Endothelial cell (in vitro differentiated cells): ENCODE data around the gene IQSEC1. TPM values are rescaled to one million over a fixed set of nuclear protein-coding genes. Genes with fewer than 3 reads are reported as not detected.

Experiments used
- DNase-seq: peaks from one replicate; pipeline ENCODE4 v3.0.0; 2021; ENCODE audit warnings: low spot score
- H3K27ac Mint-ChIP-seq: one replicate; pipeline ENCODE4 v1.8.0; 2021; ENCODE audit warnings: mixed read lengths, inconsistent platforms; ENCODE audit not compliant: unreplicated experiment
- H3K27me3 Mint-ChIP-seq: one replicate; pipeline ENCODE4 v1.8.0; 2021; ENCODE audit warnings: mild to moderate bottlenecking, moderate library complexity, mixed read lengths, inconsistent platforms; ENCODE audit not compliant: unreplicated experiment
- H3K36me3 Mint-ChIP-seq: one replicate; pipeline ENCODE4 v1.8.0; 2021; ENCODE audit warnings: mild to moderate bottlenecking, low read depth, mixed read lengths, inconsistent platforms; ENCODE audit not compliant: unreplicated experiment
- H3K4me1 Mint-ChIP-seq: one replicate; pipeline ENCODE4 v1.8.0; 2021; ENCODE audit warnings: mild to moderate bottlenecking, mixed read lengths, inconsistent platforms; ENCODE audit not compliant: unreplicated experiment
- H3K4me3 Mint-ChIP-seq: one replicate; pipeline ENCODE4 v1.8.0; 2021; ENCODE audit warnings: mild to moderate bottlenecking, mixed read lengths, inconsistent platforms; ENCODE audit not compliant: unreplicated experiment
- H3K9me3 Mint-ChIP-seq: one replicate; pipeline ENCODE4 v1.8.0; 2021; ENCODE audit warnings: mixed read lengths, inconsistent platforms; ENCODE audit not compliant: unreplicated experiment
- total RNA-seq: library from RNA; stranded (reverse); fragmentation: NEBNext Ultra II Directional; extraction: Animal tissue kit (Norgen Biotek cat#: 25700); gene quantifications from one replicate; pipeline ENCODE4 v1.2.1, GENCODE V29; 2021; ENCODE audit not compliant: unreplicated experiment
- TF ChIP-seq, protein P1 (sequence below): fragments of 200-600 bp; sonication (generic); IDR thresholded peaks from one replicate; pipeline ENCODE4 v1.5.0; 2021; ENCODE audit warnings: antibody characterized with exemption; ENCODE audit not compliant: unreplicated experiment

The IQSEC1 gene
- total RNA-seq, 1 donor from 2014 or later: 75.3 TPM

DNA sequence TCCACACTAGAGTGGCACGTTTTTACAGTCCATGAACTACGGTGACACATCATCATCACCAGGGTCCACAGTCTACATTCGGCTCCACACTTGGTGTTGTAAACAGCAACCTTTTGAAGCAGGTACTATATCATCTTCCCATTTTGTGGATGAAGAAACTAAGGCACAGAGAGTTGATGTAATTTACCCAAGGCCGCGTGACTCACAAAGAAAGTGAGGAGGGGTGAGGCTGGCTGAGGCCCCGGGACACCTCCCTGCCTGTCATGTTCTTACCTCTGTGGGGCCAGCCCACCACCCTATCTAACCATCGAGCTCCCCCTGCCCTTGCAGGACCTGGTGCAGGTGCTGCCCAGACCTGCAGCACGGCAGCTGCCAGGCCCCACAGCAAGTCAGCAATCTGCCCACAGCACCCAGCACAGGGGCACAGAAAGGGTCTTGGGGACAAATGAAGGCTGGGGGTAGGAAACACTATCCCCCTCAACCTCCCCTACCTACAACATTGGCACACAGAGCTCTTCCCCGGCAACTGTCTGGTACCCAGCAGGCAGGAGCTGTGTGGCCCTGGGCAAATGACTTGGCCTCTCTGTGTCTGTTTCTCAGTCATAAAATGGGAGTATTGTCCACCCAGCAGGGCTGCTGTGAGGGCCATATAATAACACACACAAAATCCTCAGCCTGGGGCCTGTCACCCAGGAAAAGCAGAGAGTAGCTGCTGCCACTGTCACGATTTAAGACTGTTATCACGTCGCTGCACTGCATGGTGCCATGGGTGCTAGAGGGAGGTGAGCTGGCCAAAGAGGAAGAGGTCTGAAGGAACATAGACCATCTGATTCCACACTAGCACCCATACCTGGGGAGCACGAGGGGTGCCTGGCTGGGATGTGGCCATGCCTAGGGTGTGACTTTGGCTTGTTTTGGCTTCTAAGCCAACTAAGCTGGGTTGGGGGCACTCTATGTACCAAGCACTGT, 115.1 kb downstream of the IQSEC1 start:
- H3K27ac Mint-ChIP-seq: peak overlapping the region; percentile 44
- peaks cover 27% of the 10 kb centered on the region for H3K27me3 Mint-ChIP-seq
- H3K4me3 Mint-ChIP-seq: no peak overlapping the region
- no peak for DNase-seq
- TF ChIP-seq, protein P1, sequence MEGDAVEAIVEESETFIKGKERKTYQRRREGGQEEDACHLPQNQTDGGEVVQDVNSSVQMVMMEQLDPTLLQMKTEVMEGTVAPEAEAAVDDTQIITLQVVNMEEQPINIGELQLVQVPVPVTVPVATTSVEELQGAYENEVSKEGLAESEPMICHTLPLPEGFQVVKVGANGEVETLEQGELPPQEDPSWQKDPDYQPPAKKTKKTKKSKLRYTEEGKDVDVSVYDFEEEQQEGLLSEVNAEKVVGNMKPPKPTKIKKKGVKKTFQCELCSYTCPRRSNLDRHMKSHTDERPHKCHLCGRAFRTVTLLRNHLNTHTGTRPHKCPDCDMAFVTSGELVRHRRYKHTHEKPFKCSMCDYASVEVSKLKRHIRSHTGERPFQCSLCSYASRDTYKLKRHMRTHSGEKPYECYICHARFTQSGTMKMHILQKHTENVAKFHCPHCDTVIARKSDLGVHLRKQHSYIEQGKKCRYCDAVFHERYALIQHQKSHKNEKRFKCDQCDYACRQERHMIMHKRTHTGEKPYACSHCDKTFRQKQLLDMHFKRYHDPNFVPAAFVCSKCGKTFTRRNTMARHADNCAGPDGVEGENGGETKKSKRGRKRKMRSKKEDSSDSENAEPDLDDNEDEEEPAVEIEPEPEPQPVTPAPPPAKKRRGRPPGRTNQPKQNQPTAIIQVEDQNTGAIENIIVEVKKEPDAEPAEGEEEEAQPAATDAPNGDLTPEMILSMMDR: no peak
- peaks cover 7% of the 10 kb centered on the region for H3K36me3 Mint-ChIP-seq
- peaks cover 61% of the 10 kb centered on the region for H3K4me1 Mint-ChIP-seq
- no peaks in the 10 kb centered on the region for H3K9me3 Mint-ChIP-seq

DNA sequence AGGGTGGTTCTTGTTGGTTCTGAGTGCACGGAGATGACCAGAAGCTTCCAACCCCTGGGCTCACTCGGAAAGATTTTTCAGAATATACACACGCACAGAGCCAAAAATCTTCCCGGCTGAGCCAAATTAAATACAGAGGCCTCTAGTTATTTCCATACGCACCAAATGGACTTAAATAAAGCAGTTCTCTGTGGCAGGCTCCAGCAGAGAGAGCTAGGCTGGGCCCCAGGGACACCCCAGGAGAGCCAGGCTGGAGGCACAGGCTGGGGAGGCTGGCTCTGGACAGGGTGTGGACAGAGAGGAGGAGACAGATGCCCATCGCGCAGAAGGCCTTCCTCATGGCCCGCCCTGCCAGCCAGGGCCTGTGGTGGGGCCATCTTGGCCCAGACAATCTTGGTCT, 115.9 kb downstream of the IQSEC1 start:
- peaks cover 7% of the 10 kb centered on the region for H3K36me3 Mint-ChIP-seq
- peaks cover 27% of the 10 kb centered on the region for H3K27me3 Mint-ChIP-seq
- TF ChIP-seq, protein P1: no peak
- no peak for DNase-seq
- no peak overlapping the region for H3K4me3 Mint-ChIP-seq
- H3K27ac Mint-ChIP-seq: no peak overlapping the region
- H3K9me3 Mint-ChIP-seq: no peaks in the 10 kb centered on the region
- peaks cover 53% of the 10 kb centered on the region for H3K4me1 Mint-ChIP-seq

DNA sequence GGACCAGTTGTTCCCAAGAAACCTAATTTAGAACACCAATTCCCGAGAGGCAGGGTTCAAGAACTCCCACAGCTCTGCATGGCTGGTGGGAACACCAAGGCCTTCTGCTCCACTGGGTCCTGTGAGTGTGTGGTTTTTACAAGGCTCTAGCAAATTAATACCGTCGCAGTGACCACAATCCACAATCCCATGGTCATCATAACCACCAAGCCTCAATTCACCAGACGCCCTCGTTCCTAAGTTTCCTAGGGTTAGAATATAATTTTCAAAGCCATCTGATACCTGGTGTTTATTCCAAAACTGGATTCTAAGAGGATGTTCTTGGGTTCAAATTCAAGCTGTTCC, 116.9 kb downstream of the IQSEC1 start:
- peaks cover 28% of the 10 kb centered on the region for H3K27me3 Mint-ChIP-seq
- DNase-seq: no peak
- no peak overlapping the region for H3K27ac Mint-ChIP-seq
- no peak overlapping the region for H3K4me3 Mint-ChIP-seq
- peaks cover 47% of the 10 kb centered on the region for H3K4me1 Mint-ChIP-seq
- peaks cover 3% of the 10 kb centered on the region for H3K36me3 Mint-ChIP-seq
- H3K9me3 Mint-ChIP-seq: no peaks in the 10 kb centered on the region
- TF ChIP-seq, protein P1: no peak

DNA sequence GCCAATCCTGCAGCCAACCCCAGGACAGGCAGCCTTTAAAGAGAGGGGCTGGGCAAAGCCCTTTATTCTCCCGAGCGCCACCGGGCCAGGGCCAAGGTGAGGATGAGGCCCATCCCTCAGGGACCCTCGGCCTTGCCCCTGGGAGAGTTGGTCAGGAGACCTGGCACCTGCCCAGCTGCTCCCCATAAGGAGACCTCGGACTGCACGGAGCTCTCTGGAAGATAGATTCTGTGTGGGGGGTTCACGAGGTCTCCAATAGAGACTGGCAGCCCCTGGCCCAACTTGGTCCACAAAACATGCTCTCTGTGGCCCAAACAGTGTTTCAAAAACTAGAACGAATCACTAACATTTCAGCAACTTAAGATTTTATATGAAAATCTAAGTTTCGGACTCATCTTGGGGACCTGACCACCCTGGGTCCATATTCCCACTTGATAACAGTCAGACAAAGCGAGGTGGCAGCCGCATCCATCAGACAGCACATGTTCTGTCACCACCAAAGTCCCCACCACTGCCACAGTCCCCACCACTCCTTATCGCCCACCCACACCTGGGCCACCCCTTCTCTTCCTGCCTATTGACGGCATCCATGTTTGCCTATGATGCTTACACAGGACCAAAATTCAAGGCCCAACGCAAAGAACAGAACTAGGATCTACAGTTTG, 117.4 kb downstream of the IQSEC1 start:
- Mint-ChIP-seq H3K4me3 (no peak overlapping the region), H3K9me3 (no peaks in the 10 kb centered on the region), H3K4me1 (peaks cover 42% of the 10 kb centered on the region), H3K27me3 (peaks cover 27% of the 10 kb centered on the region), H3K27ac (no peak overlapping the region), H3K36me3 (peaks cover 3% of the 10 kb centered on the region)
- TF ChIP-seq, protein P1: no peak
- no peak for DNase-seq
